ENCODE data around the gene ODC1. TPM values are rescaled to one million over a fixed set of nuclear protein-coding genes. Genes with fewer than 3 reads are reported as not detected.
A peak's percentile ranks its signal among the peaks of the same experiment; 100 is the strongest.

The ODC1 gene
- polyA plus RNA-seq, 1 of the 3 experiments (the other 2 are of a cell fraction): 253 TPM

- Histone ChIP-seq H4K20me1 (ENCODE audit: insufficient read depth) (no peaks in the 10 kb centered on the region), H3K9me3 (no peaks in the 10 kb centered on the region), H3K79me2 (ENCODE audit: insufficient read depth) (no peaks in the 10 kb centered on the region), H3K27me3 (ENCODE audit: insufficient read depth) (no peaks in the 10 kb centered on the region), H3K9me2 (no peaks in the 10 kb centered on the region), H3F3A (replicated peaks; ENCODE audit: insufficient read depth) (peaks cover 6% of the 10 kb centered on the region), H3K36me3 (replicated peaks in 1 of 2; ENCODE audit: control insufficient read depth in 1 of 2, insufficient read depth in 2 of 2, low read length in 1 of 2) (no peaks in the 10 kb centered on the region), H3K4me2 (no peak overlapping the region), H3K27ac (ENCODE audit: low read depth in 2 of 2, low read length in 1 of 2) (no peak overlapping the region), H2AFZ (ENCODE audit: low read depth) (no peak overlapping the region), H3K9ac (no peak overlapping the region), H3K4me3 (ENCODE audit: low read depth in 2 of 2, low read length in 1 of 2) (no peak overlapping the region), H3K4me1 (ENCODE audit: control insufficient read depth in 1 of 2, insufficient read depth in 2 of 2, low read depth in 1 of 2, low read length in 1 of 2) (peaks cover 0 to 4% of the 10 kb centered on the region in 2 experiments; a peak in 1 of 4 replicates)
- ChIA-PET CTCF (interaction anchor here (0.6 to 14.3 kb wide), 14 partner anchors 12 to 372 kb away, joined by 3 to 413 read pairs (median 4); partner anchors contain the start of genes CYS1, HPCAL1 and RRM2), POLR2A (interaction anchor here (0.5 kb wide), 1 partner anchor 431 kb away, joined by 3 read pairs; no protein-coding TSS in a partner anchor)
- no peak for TF ChIP-seq JUND (IDR thresholded peaks at IDR 0.05)
- no peak for TF ChIP-seq FOXJ3 (CRISPR knock-in tag; IDR thresholded peaks at IDR 0.05)
- no peak for TF ChIP-seq RCOR1 (IDR thresholded peaks at IDR 0.05; ENCODE audit: low read length)
- no peak for TF ChIP-seq MEF2A (IDR thresholded peaks at IDR 0.05; ENCODE audit: borderline replicate concordance, low read depth)
- no peak for TF ChIP-seq TEAD4 (IDR thresholded peaks at IDR 0.05; ENCODE audit: borderline replicate concordance, insufficient read depth)
- TF ChIP-seq, protein P1, sequence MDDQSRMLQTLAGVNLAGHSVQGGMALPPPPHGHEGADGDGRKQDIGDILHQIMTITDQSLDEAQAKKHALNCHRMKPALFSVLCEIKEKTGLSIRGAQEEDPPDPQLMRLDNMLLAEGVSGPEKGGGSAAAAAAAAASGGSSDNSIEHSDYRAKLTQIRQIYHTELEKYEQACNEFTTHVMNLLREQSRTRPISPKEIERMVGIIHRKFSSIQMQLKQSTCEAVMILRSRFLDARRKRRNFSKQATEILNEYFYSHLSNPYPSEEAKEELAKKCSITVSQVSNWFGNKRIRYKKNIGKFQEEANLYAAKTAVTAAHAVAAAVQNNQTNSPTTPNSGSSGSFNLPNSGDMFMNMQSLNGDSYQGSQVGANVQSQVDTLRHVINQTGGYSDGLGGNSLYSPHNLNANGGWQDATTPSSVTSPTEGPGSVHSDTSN (IDR thresholded peaks at IDR 0.05): no peak
- no peak for TF ChIP-seq RAD21 (IDR thresholded peaks at IDR 0.05; ENCODE audit: low read length)
- no peak for TF ChIP-seq RFX5 (IDR thresholded peaks at IDR 0.05; ENCODE audit: low read length)
- TF ChIP-seq EZH2phosphoT487 (IDR thresholded peaks at IDR 0.05; ENCODE audit: borderline replicate concordance, low read depth): no peak
- TF ChIP-seq, protein P2, sequence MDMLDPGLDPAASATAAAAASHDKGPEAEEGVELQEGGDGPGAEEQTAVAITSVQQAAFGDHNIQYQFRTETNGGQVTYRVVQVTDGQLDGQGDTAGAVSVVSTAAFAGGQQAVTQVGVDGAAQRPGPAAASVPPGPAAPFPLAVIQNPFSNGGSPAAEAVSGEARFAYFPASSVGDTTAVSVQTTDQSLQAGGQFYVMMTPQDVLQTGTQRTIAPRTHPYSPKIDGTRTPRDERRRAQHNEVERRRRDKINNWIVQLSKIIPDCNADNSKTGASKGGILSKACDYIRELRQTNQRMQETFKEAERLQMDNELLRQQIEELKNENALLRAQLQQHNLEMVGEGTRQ (IDR thresholded peaks at IDR 0.05; ENCODE audit: borderline replicate concordance, low read depth, low read length): no peak
- no peak for TF ChIP-seq NRF1 (IDR thresholded peaks at IDR 0.05; ENCODE audit: low read depth, low read length)
- no peak for TF ChIP-seq YY1 (IDR thresholded peaks at IDR 0.05; ENCODE audit: low read depth)
- TF ChIP-seq, protein P3, sequence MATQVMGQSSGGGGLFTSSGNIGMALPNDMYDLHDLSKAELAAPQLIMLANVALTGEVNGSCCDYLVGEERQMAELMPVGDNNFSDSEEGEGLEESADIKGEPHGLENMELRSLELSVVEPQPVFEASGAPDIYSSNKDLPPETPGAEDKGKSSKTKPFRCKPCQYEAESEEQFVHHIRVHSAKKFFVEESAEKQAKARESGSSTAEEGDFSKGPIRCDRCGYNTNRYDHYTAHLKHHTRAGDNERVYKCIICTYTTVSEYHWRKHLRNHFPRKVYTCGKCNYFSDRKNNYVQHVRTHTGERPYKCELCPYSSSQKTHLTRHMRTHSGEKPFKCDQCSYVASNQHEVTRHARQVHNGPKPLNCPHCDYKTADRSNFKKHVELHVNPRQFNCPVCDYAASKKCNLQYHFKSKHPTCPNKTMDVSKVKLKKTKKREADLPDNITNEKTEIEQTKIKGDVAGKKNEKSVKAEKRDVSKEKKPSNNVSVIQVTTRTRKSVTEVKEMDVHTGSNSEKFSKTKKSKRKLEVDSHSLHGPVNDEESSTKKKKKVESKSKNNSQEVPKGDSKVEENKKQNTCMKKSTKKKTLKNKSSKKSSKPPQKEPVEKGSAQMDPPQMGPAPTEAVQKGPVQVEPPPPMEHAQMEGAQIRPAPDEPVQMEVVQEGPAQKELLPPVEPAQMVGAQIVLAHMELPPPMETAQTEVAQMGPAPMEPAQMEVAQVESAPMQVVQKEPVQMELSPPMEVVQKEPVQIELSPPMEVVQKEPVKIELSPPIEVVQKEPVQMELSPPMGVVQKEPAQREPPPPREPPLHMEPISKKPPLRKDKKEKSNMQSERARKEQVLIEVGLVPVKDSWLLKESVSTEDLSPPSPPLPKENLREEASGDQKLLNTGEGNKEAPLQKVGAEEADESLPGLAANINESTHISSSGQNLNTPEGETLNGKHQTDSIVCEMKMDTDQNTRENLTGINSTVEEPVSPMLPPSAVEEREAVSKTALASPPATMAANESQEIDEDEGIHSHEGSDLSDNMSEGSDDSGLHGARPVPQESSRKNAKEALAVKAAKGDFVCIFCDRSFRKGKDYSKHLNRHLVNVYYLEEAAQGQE (IDR thresholded peaks at IDR 0.05; ENCODE audit: low read depth, low read length): no peak
- TF ChIP-seq RXRA (IDR thresholded peaks at IDR 0.05; ENCODE audit: borderline replicate concordance, low read depth): no peak
- TF ChIP-seq FOXM1 (IDR thresholded peaks at IDR 0.05; ENCODE audit: low read depth): no peak
- no peak for TF ChIP-seq MAX (IDR thresholded peaks at IDR 0.05; ENCODE audit: low read depth)
- no peak for TF ChIP-seq FOSL2 (IDR thresholded peaks at IDR 0.05; ENCODE audit: borderline replicate concordance, low read depth)
- TF ChIP-seq CHD2 (IDR thresholded peaks at IDR 0.05; ENCODE audit: low read length, partially characterized antibody): no peak
- TF ChIP-seq GABPA (IDR thresholded peaks at IDR 0.05; ENCODE audit: low read depth): no peak
- peak; percentile 55 for DNase-seq
- 84% methylated on average over 36 of the region's 49 CpGs for WGBS (ENCODE audit: low lambda C conversion rate)
Observed at GRCh38 chr2:10432311-10433181, 15.6 kb downstream of the ODC1 start.
